ENCODE results near the gene SLC31A1.

- TF ChIP-seq, protein P1, sequence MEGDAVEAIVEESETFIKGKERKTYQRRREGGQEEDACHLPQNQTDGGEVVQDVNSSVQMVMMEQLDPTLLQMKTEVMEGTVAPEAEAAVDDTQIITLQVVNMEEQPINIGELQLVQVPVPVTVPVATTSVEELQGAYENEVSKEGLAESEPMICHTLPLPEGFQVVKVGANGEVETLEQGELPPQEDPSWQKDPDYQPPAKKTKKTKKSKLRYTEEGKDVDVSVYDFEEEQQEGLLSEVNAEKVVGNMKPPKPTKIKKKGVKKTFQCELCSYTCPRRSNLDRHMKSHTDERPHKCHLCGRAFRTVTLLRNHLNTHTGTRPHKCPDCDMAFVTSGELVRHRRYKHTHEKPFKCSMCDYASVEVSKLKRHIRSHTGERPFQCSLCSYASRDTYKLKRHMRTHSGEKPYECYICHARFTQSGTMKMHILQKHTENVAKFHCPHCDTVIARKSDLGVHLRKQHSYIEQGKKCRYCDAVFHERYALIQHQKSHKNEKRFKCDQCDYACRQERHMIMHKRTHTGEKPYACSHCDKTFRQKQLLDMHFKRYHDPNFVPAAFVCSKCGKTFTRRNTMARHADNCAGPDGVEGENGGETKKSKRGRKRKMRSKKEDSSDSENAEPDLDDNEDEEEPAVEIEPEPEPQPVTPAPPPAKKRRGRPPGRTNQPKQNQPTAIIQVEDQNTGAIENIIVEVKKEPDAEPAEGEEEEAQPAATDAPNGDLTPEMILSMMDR (IDR thresholded peaks at IDR 0.05; ENCODE audit: insufficient read depth, low read length, poor library complexity, severe bottlenecking) = no peak
- TF ChIP-seq EZH2phosphoT487 (conservative IDR thresholded peaks at IDR 0.05; ENCODE audit: low read length) = no peak
Measured at GRCh38 chr9:113245894-113246293, 24.6 kb downstream of the SLC31A1 start.
